ENCODE results near the gene DCUN1D5.

DCUN1D5 gene

DNA sequence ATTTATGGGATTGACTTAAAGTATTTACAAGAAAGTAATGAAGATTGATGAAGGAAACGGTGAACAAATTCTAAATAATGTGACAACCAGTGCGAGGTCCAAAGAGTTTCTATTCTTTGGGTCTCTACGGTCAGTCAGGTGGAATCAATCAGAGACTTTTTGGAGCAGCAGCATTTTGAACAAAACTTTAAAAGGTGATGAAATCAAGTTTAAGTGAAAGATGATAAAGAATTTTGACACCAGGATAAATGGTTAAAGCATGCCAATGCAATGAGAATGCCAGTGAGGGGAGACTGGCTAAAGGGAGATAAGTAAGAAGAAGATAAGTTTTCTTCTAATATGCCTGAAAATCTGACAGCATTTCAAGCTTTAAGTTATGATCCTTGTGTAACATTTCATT lies 67.9 kb downstream of the DCUN1D5 start:
- Histone ChIP-seq H4K20me1 (ENCODE audit: insufficient read depth, low read length) (no peaks in the 10 kb centered on the region), H3K9ac (ENCODE audit: low read depth, low read length) (no peak overlapping the region), H2AFZ (ENCODE audit: low read depth, low read length) (no peak overlapping the region), H3K27ac (ENCODE audit: low read length) (no peak overlapping the region), H3K4me2 (ENCODE audit: insufficient read depth, low read length) (no peak overlapping the region), H3K4me1 (ENCODE audit: insufficient read depth, low read length) (no peaks in the 10 kb centered on the region), H3K79me2 (ENCODE audit: insufficient read depth, low read length) (no peaks in the 10 kb centered on the region), H3K36me3 (ENCODE audit: insufficient read depth, low read length) (no peaks in the 10 kb centered on the region), H3K4me3 (ENCODE audit: low read depth in 1 of 2, low read length in 2 of 2) (no peak overlapping the region), H3K27me3 (ENCODE audit: insufficient read depth, low read length, poor library complexity) (no peaks in the 10 kb centered on the region), H3K9me3 (ENCODE audit: insufficient read depth, low read length, severe bottlenecking) (no peaks in the 10 kb centered on the region)
- ATAC-seq (ENCODE audit: insufficient read depth, low read depth) (no peak), DNase-seq (no peak)
- no peak for TF ChIP-seq EZH2 (IDR thresholded peaks at IDR 0.05; ENCODE audit: borderline replicate concordance, low read depth, low read length, severe bottlenecking)
- TF ChIP-seq, protein P1, sequence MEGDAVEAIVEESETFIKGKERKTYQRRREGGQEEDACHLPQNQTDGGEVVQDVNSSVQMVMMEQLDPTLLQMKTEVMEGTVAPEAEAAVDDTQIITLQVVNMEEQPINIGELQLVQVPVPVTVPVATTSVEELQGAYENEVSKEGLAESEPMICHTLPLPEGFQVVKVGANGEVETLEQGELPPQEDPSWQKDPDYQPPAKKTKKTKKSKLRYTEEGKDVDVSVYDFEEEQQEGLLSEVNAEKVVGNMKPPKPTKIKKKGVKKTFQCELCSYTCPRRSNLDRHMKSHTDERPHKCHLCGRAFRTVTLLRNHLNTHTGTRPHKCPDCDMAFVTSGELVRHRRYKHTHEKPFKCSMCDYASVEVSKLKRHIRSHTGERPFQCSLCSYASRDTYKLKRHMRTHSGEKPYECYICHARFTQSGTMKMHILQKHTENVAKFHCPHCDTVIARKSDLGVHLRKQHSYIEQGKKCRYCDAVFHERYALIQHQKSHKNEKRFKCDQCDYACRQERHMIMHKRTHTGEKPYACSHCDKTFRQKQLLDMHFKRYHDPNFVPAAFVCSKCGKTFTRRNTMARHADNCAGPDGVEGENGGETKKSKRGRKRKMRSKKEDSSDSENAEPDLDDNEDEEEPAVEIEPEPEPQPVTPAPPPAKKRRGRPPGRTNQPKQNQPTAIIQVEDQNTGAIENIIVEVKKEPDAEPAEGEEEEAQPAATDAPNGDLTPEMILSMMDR (IDR thresholded peaks at IDR 0.05; ENCODE audit: borderline replicate concordance, extremely low read depth, low read length, poor library complexity, severe bottlenecking) = no peak

GRCh38 chr11:103016031-103016430 lies 75.9 kb downstream of the DCUN1D5 start:
- DNase-seq (no peak), ATAC-seq (ENCODE audit: insufficient read depth, low read depth) (no peak)
- Histone ChIP-seq H3K9ac (ENCODE audit: low read depth, low read length) (no peak overlapping the region), H4K20me1 (ENCODE audit: insufficient read depth, low read length) (no peaks in the 10 kb centered on the region), H3K9me3 (ENCODE audit: insufficient read depth, low read length, severe bottlenecking) (no peaks in the 10 kb centered on the region), H3K4me1 (ENCODE audit: insufficient read depth, low read length) (no peaks in the 10 kb centered on the region), H3K4me3 (ENCODE audit: low read depth in 1 of 2, low read length in 2 of 2) (no peak overlapping the region), H3K36me3 (ENCODE audit: insufficient read depth, low read length) (no peaks in the 10 kb centered on the region), H2AFZ (ENCODE audit: low read depth, low read length) (no peak overlapping the region), H3K4me2 (ENCODE audit: insufficient read depth, low read length) (no peak overlapping the region), H3K79me2 (ENCODE audit: insufficient read depth, low read length) (no peaks in the 10 kb centered on the region), H3K27me3 (ENCODE audit: insufficient read depth, low read length, poor library complexity) (no peaks in the 10 kb centered on the region), H3K27ac (ENCODE audit: low read length) (no peak overlapping the region)
- no peak for TF ChIP-seq EZH2 (IDR thresholded peaks at IDR 0.05; ENCODE audit: borderline replicate concordance, low read depth, low read length, severe bottlenecking)
- TF ChIP-seq, protein P1 (IDR thresholded peaks at IDR 0.05; ENCODE audit: borderline replicate concordance, extremely low read depth, low read length, poor library complexity, severe bottlenecking) = no peak

- H3K4me2 ChIP-seq (ENCODE audit: insufficient read depth, low read length) = no peak overlapping the region
- no peaks in the 10 kb centered on the region for H3K36me3 ChIP-seq (ENCODE audit: insufficient read depth, low read length)
Observed at GRCh38 chr11:103013421-103013820, 78.5 kb downstream of the DCUN1D5 start.

More at GRCh38 chr11:103013421-103013820, 78.5 kb downstream of the DCUN1D5 start:
- Histone ChIP-seq H3K27me3 (ENCODE audit: insufficient read depth, low read length, poor library complexity) (no peaks in the 10 kb centered on the region), H2AFZ (ENCODE audit: low read depth, low read length) (no peak overlapping the region), H3K27ac (ENCODE audit: low read length) (no peak overlapping the region), H3K9me3 (ENCODE audit: insufficient read depth, low read length, severe bottlenecking) (no peaks in the 10 kb centered on the region), H3K4me3 (ENCODE audit: low read depth in 1 of 2, low read length in 2 of 2) (no peak overlapping the region), H3K9ac (ENCODE audit: low read depth, low read length) (no peak overlapping the region), H3K4me1 (ENCODE audit: insufficient read depth, low read length) (no peaks in the 10 kb centered on the region), H4K20me1 (ENCODE audit: insufficient read depth, low read length) (no peaks in the 10 kb centered on the region), H3K79me2 (ENCODE audit: insufficient read depth, low read length) (no peaks in the 10 kb centered on the region)
- TF ChIP-seq, protein P1 (IDR thresholded peaks at IDR 0.05; ENCODE audit: borderline replicate concordance, extremely low read depth, low read length, poor library complexity, severe bottlenecking) = no peak
- TF ChIP-seq EZH2 (IDR thresholded peaks at IDR 0.05; ENCODE audit: borderline replicate concordance, low read depth, low read length, severe bottlenecking) = no peak
- ATAC-seq (ENCODE audit: insufficient read depth, low read depth) = no peak
- DNase-seq = no peak

All from DND-41 (cell line).